Smooth muscle cell (in vitro differentiated cells): ENCODE results near the gene TRIM67. TPM values are rescaled to one million over a fixed set of nuclear protein-coding genes. Genes with fewer than 3 reads are reported as not detected.

Experiments
- DNase-seq: peaks from one replicate; lab custom pipeline; 2025; ENCODE audit not compliant: unreplicated experiment; lab: John Stamatoyannopoulos, UW
- H2AFZ ChIP-seq: fragments of 200-600 bp; sonication (generic); 2 replicates; pipeline ENCODE4 v1.6.0; 2016; ENCODE audit warnings: antibody characterized with exemption, low read depth, mild to moderate bottlenecking
- H3F3A ChIP-seq: fragments of 200-600 bp; sonication (generic); 2 replicates; pipeline ENCODE4 v1.6.0; 2017; ENCODE audit warnings: antibody characterized with exemption, low read depth
- H3K27ac ChIP-seq: fragments of 200-600 bp; sonication (generic); 2 replicates; pipeline ENCODE4 v1.5.1; 2016; ENCODE audit warnings: low read depth, mild to moderate bottlenecking
- H3K27me3 ChIP-seq: fragments of 200-600 bp; sonication (generic); 2 replicates; pipeline ENCODE4 v1.6.1; 2016; ENCODE audit warnings: low read depth, mild to moderate bottlenecking
- H3K36me3 ChIP-seq: fragments of 200-600 bp; sonication (generic); 2 replicates; pipeline ENCODE4 v1.5.1; 2016; ENCODE audit warnings: low read depth
- H3K4me1 ChIP-seq: fragments of 200-600 bp; sonication (generic); 2 replicates; pipeline ENCODE4 v1.5.1; 2016; ENCODE audit warnings: low read depth
- H3K4me2 ChIP-seq: fragments of 200-600 bp; sonication (generic); 2 replicates; pipeline ENCODE4 v1.6.0; 2016; ENCODE audit warnings: mild to moderate bottlenecking
- H3K4me3 ChIP-seq: fragments of 200-600 bp; sonication (generic); 2 replicates; pipeline ENCODE4 v1.5.1; 2016; ENCODE audit warnings: mild to moderate bottlenecking
- H3K79me2 ChIP-seq: fragments of 200-600 bp; sonication (generic); 2 replicates; pipeline ENCODE4 v1.6.0; 2016; ENCODE audit warnings: low read depth, mild to moderate bottlenecking
- H3K9ac ChIP-seq: fragments of 200-600 bp; sonication (generic); 2 replicates; pipeline ENCODE4 v1.6.0; 2016; ENCODE audit warnings: low read depth
- H3K9me3 ChIP-seq: fragments of 200-600 bp; sonication (generic); replicated peaks from 2 replicates; pipeline ENCODE4 v1.5.1; 2016; ENCODE audit warnings: low read depth
- H4K20me1 ChIP-seq: fragments of 200-600 bp; sonication (generic); 2 replicates; pipeline ENCODE4 v1.6.0; 2016; ENCODE audit warnings: low read depth
- CTCF ChIP-seq: fragments of 200-600 bp; sonication (generic); IDR thresholded peaks from 2 replicates; pipeline ENCODE4 v1.5.1; 2017; ENCODE audit warnings: borderline replicate concordance, mild to moderate bottlenecking, antibody characterized with exemption; ENCODE audit not compliant: insufficient read depth, poor library complexity, severe bottlenecking
- WGBS: methylation state at CpG from one replicate; pipeline ENCODE4 v1.1.7; 2016; ENCODE audit warnings: low lambda C conversion rate; 5-methylcytosine and 5-hydroxymethylcytosine counted together
- polyA plus RNA-seq: library from polyadenylated mRNA; unstranded; fragments of >200 nt; fragmentation: Nextera tagmentation; extraction: Ambion mirVana; gene quantifications from 2 replicates; pipeline ENCODE4 v1.2.1, GENCODE V29; 2016
- total RNA-seq: library from RNA; depleted of rRNA; stranded (reverse); fragments of >200 nt; gene quantifications from 2 replicates; pipeline ENCODE4 v1.2.3, GENCODE V29; 2014

TRIM67 gene
- total and polyA plus RNA-seq, 2 experiments from 2014 or later: 0.04 to 0.25 TPM

GRCh38 chr1:231226156-231226555, 64.3 kb downstream of the TRIM67 start:
- Histone ChIP-seq H3K4me1 (no peaks in the 10 kb centered on the region), H4K20me1 (no peaks in the 10 kb centered on the region), H3K4me2 (no peak overlapping the region), H3K27me3 (no peaks in the 10 kb centered on the region), H3K4me3 (no peak overlapping the region), H3K79me2 (no peaks in the 10 kb centered on the region), H2AFZ (no peak overlapping the region), H3F3A (no peaks in the 10 kb centered on the region), H3K9me3 (no peaks in the 10 kb centered on the region), H3K27ac (no peak overlapping the region), H3K36me3 (peaks cover 7% of the 10 kb centered on the region), H3K9ac (no peak overlapping the region)
- no peak for TF ChIP-seq CTCF
- WGBS: 89% methylated on average over 7 of the region's 7 CpGs
- DNase-seq: no peak

- Histone ChIP-seq H3K79me2 (no peaks in the 10 kb centered on the region), H3K27me3 (no peaks in the 10 kb centered on the region), H3K9me3 (no peaks in the 10 kb centered on the region), H3K4me3 (no peak overlapping the region), H3K9ac (no peak overlapping the region), H3F3A (no peaks in the 10 kb centered on the region), H3K4me1 (no peaks in the 10 kb centered on the region), H3K36me3 (no peaks in the 10 kb centered on the region), H3K4me2 (no peak overlapping the region), H4K20me1 (no peaks in the 10 kb centered on the region), H3K27ac (no peak overlapping the region), H2AFZ (no peak overlapping the region)
- TF ChIP-seq CTCF: no peak
- 98% methylated on average over 10 of the region's 10 CpGs for WGBS
- no peak for DNase-seq
These were observed 69.7 kb downstream of the TRIM67 start for GRCh38 chr1:231231511-231231910.

GRCh38 chr1:231232870-231233734, 71.2 kb downstream of the TRIM67 start:
- Histone ChIP-seq H3K36me3 (peaks cover 4% of the 10 kb centered on the region), H3K79me2 (no peaks in the 10 kb centered on the region), H3K4me1 (no peaks in the 10 kb centered on the region), H2AFZ (no peak overlapping the region), H3K4me3 (no peak overlapping the region), H3F3A (no peaks in the 10 kb centered on the region), H4K20me1 (no peaks in the 10 kb centered on the region), H3K9me3 (no peaks in the 10 kb centered on the region), H3K27me3 (no peaks in the 10 kb centered on the region), H3K27ac (no peak overlapping the region), H3K9ac (no peak overlapping the region), H3K4me2 (no peak overlapping the region)
- 95% methylated on average over 14 of the region's 14 CpGs for WGBS
- DNase-seq: no peak
- no peak for TF ChIP-seq CTCF
